Regular cardiac myocyte (primary cell): ENCODE measurements around the gene NLRP13. TPM values are rescaled to one million over a fixed set of nuclear protein-coding genes. Genes with fewer than 3 reads are reported as not detected.

Source experiments
- total RNA-seq: library from RNA; depleted of rRNA; stranded (reverse); fragments of >200 nt; gene quantifications from 2 replicates; pipeline ENCODE4 v1.2.3, GENCODE V29; 2014

NLRP13 gene, protein sequence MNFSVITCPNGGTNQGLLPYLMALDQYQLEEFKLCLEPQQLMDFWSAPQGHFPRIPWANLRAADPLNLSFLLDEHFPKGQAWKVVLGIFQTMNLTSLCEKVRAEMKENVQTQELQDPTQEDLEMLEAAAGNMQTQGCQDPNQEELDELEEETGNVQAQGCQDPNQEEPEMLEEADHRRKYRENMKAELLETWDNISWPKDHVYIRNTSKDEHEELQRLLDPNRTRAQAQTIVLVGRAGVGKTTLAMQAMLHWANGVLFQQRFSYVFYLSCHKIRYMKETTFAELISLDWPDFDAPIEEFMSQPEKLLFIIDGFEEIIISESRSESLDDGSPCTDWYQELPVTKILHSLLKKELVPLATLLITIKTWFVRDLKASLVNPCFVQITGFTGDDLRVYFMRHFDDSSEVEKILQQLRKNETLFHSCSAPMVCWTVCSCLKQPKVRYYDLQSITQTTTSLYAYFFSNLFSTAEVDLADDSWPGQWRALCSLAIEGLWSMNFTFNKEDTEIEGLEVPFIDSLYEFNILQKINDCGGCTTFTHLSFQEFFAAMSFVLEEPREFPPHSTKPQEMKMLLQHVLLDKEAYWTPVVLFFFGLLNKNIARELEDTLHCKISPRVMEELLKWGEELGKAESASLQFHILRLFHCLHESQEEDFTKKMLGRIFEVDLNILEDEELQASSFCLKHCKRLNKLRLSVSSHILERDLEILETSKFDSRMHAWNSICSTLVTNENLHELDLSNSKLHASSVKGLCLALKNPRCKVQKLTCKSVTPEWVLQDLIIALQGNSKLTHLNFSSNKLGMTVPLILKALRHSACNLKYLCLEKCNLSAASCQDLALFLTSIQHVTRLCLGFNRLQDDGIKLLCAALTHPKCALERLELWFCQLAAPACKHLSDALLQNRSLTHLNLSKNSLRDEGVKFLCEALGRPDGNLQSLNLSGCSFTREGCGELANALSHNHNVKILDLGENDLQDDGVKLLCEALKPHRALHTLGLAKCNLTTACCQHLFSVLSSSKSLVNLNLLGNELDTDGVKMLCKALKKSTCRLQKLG
- total RNA-seq = not detected in 2 replicates

DNA sequence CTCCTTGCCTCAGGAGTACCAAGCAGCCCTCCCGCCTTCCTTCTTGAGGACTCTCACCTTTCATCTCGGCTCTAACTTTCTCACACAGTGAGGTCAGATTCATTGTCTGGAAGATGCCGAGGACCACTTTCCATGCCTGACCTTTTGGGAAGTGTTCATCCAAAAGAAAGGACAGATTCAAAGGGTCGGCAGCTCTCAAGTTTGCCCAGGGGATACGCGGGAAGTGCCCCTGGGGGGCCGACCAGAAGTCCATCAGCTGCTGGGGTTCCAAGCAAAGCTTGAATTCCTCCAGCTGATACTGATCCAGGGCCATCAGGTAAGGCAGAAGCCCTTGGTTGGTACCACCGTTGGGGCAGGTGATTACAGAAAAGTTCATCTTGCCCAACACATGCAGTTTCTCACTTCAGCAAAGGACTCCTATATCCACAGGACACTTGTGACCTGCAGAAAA, at the start of gene NLRP13:
Gene NLRP13 (minus strand): TSS at position 401 of the 451 bp plus-strand sequence. CDS start 25 bp downstream, at position 376.

DNA sequence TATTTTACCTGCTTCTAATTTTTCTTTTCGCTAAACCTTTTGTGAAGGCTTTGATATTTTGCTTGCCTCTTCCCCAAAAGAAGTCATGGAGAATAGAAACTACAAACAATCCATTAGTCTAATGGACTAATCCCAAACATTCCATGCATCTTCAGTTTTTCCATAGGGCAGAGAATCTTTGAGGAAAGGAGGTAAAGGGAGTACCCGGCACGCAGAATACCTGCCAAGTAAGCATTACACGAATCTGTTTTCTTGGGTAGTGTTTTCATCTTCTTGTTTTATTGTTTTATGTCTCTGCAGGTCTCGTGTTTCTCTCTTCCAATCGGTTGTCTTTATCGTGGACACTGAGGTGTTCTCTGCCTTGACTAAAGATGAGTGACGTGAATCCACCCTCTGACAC, 15.4 kb upstream of the NLRP13 start, which contains the start of gene NLRP8:
Gene NLRP8 (plus strand): TSS at position 301 of the 400 bp plus-strand sequence.

Other genes with a start within 250 kb of the NLRP13 start
- gene NLRP9, start 193.9 kb downstream of the NLRP13 start, total RNA-seq = not detected in 2 replicates
- gene RFPL4A, start 173.2 kb downstream of the NLRP13 start, total RNA-seq = not detected in 2 replicates
- under 0.01 TPM in 1 of 2 replicates, not detected in the other for gene RFPL4AL1, start 163.2 kb downstream of the NLRP13 start, total RNA-seq
- under 0.01 TPM in 1 of 2 replicates, not detected in the other for gene NLRP11, start 100.3 kb downstream of the NLRP13 start, total RNA-seq
- not detected in 2 replicates for gene NLRP4, start 95.8 kb downstream of the NLRP13 start, total RNA-seq
- not detected in 2 replicates for gene NLRP8, start 15.5 kb upstream of the NLRP13 start, total RNA-seq
- gene NLRP5, start 54.4 kb upstream of the NLRP13 start, total RNA-seq = under 0.01 TPM in 1 of 2 replicates, not detected in the other
- gene ZNF787, start 189.0 kb upstream of the NLRP13 start, total RNA-seq = 19.7 and 30.9 TPM in 2 replicates
- gene ZNF444, start 209.0 kb upstream of the NLRP13 start, total RNA-seq = 10.7 and 14.4 TPM in 2 replicates
- gene GALP, start 243.7 kb upstream of the NLRP13 start, total RNA-seq = not detected in 2 replicates